HCT116 (cell line): ENCODE measurements around the gene MNX1. TPM values are rescaled to one million over a fixed set of nuclear protein-coding genes. Genes with fewer than 3 reads are reported as not detected.

ENCODE experiments used
- ATAC-seq: fragments of 200-7000 bp; cut with Tn5 transposase; 2 replicates; pipeline ENCODE4 v1.9.1; 2020; ENCODE audit warnings: mild to moderate bottlenecking, moderate library complexity
- BruUV-seq: library from RNA; stranded (reverse); fragments of 400-500 nt; replicated peaks from 2 replicates; lab custom pipeline; 2021; lab: Mats Ljungman, UMichigan
- CTCF ChIA-PET: fragments of 300-600 bp; sonication (Branson Sonifier 250); formaldehyde crosslinking; loops from one replicate; lab custom pipeline; 2021; ENCODE audit warnings: antibody characterized with exemption; lab: Charles Lee
- POLR2A ChIA-PET: fragments of 300-600, 350-600 bp; sonication (Branson Sonifier 250); formaldehyde crosslinking; loops from one replicate; lab custom pipeline; 2021; ENCODE audit warnings: antibody characterized with exemption; lab: Charles Lee
- RAD21 ChIA-PET, 2 experiments: fragments of 300-600 bp; sonication (Branson Sonifier 250); formaldehyde crosslinking; loops; one replicate each; lab custom pipeline; 2023; ENCODE audit warnings: low total read pairs in 2 of 2; ENCODE audit not compliant: uncharacterized antibody in 2 of 2, unreplicated experiment in 2 of 2, low non-redundant PET in 1 of 2; lab: Charles Lee
- DNase-seq: peaks from one replicate; pipeline ENCODE4 v3.0.0-alpha.2; 2010; ENCODE audit warnings: low read depth, low spot score
- H2AFZ ChIP-seq: fragments of 200-600 bp; shearing (Covaris generic), sonication (generic); 2 replicates; pipeline ENCODE4 v1.6.1; 2017; ENCODE audit warnings: low read depth, mixed run types, mixed read lengths, antibody characterized with exemption, low read length; ENCODE audit not compliant: poor library complexity, severe bottlenecking
- H3K27ac ChIP-seq: 2 replicates; pipeline ENCODE4 v1.5.1; 2012; ENCODE audit warnings: low read depth, low read length
- H3K27me3 ChIP-seq: fragments of 200-600 bp; sonication (generic); 2 replicates; pipeline ENCODE4 v1.6.1; 2016; ENCODE audit warnings: mixed run types, low read length, mixed read lengths; ENCODE audit not compliant: insufficient read depth
- H3K36me3 ChIP-seq, 2 experiments: fragments of 200-500 bp in 1 of 2; fragments of 200-600 bp in 1 of 2; sonication (Bioruptor generic) in 1 of 2; sonication (generic) in 1 of 2; 2 replicates each; pipeline versions ENCODE4 v1.5.1 to v1.6.1; 2014 to 2016; ENCODE audit warnings: low read length in 2 of 2, inconsistent platforms in 1 of 2, mixed read lengths in 1 of 2, mixed run types in 1 of 2; ENCODE audit not compliant: insufficient read depth in 2 of 2, control insufficient read depth in 1 of 2
- H3K4me1 ChIP-seq, 2 experiments: fragments of 200-600 bp in 1 of 2; sonication (generic) in 1 of 2; 2 replicates each; pipeline versions ENCODE4 v1.5.1 to v1.6.1; 2012 to 2017; ENCODE audit warnings: low read length in 2 of 2, inconsistent platforms in 1 of 2, mild to moderate bottlenecking in 1 of 2, mixed read lengths in 1 of 2, mixed run types in 1 of 2, moderate library complexity in 1 of 2; ENCODE audit not compliant: insufficient read depth in 2 of 2, control insufficient read depth in 1 of 2
- H3K4me2 ChIP-seq: fragments of 200-600 bp; sonication (generic); 2 replicates; pipeline ENCODE4 v1.6.1; 2017; ENCODE audit warnings: mixed run types, low read length, mixed read lengths
- H3K4me3 ChIP-seq, 2 experiments: fragments of 200-600 bp in 1 of 2; sonication (generic) in 1 of 2; replicated peaks in 1 of 2; 2 replicates each; pipeline ENCODE4 v1.5.1; 2011 to 2016; ENCODE audit warnings: low read length in 2 of 2, control low read depth in 1 of 2, low read depth in 1 of 2, mild to moderate bottlenecking in 1 of 2, mixed read lengths in 1 of 2, mixed run types in 1 of 2
- H3K79me2 ChIP-seq: fragments of 200-600 bp; sonication (generic); 2 replicates; pipeline ENCODE4 v1.6.1; 2017; ENCODE audit warnings: mild to moderate bottlenecking, mixed run types, low read length, moderate library complexity, mixed read lengths; ENCODE audit not compliant: insufficient read depth
- H3K9ac ChIP-seq: fragments of 200-600 bp; sonication (generic); 2 replicates; pipeline ENCODE4 v1.6.1; 2016; ENCODE audit warnings: low read length, mixed read lengths
- H3K9me2 ChIP-seq: fragments of 200-600 bp; sonication (generic), shearing (Covaris generic); 2 replicates; pipeline ENCODE4 v1.6.1; 2017; ENCODE audit warnings: mixed run types, mild to moderate bottlenecking, moderate library complexity; ENCODE audit not compliant: insufficient read depth
- H3K9me3 ChIP-seq, 2 experiments: fragments of 200-500 bp in 1 of 2; fragments of 200-600 bp in 1 of 2; sonication (Bioruptor generic) in 1 of 2; sonication (generic) in 1 of 2; 2 replicates each; pipeline ENCODE4 v1.6.1; 2014 to 2017; ENCODE audit warnings: low read length in 2 of 2, mixed read lengths in 2 of 2, inconsistent platforms in 1 of 2, low read depth in 1 of 2, mild to moderate bottlenecking in 1 of 2, mixed run types in 1 of 2, moderate library complexity in 1 of 2; ENCODE audit not compliant: control insufficient read depth in 1 of 2, insufficient read depth in 1 of 2
- H4K20me1 ChIP-seq: fragments of 200-600 bp; sonication (generic), shearing (Covaris generic); 2 replicates; pipeline ENCODE4 v1.6.1; 2017; ENCODE audit warnings: mixed run types, mild to moderate bottlenecking, moderate library complexity; ENCODE audit not compliant: insufficient read depth
- CBX3 ChIP-seq: IDR thresholded peaks from 2 replicates; pipeline ENCODE4 v1.6.1; 2012; ENCODE audit warnings: low read depth
- ELF1 ChIP-seq: IDR thresholded peaks from 2 replicates; pipeline ENCODE4 v1.6.1; 2012; ENCODE audit warnings: low read depth, borderline replicate concordance
- EZH2phosphoT487 ChIP-seq: fragments of 200-600 bp; IDR thresholded peaks from 2 replicates; pipeline ENCODE4 v1.6.1; 2018; ENCODE audit warnings: antibody characterized with exemption, borderline replicate concordance
- FOSL1 ChIP-seq: IDR thresholded peaks from 2 replicates; pipeline ENCODE4 v1.6.1; 2012; ENCODE audit warnings: low read depth
- JUND ChIP-seq: IDR thresholded peaks from 2 replicates; pipeline ENCODE4 v1.6.1; 2012
- POLR2A ChIP-seq: IDR thresholded peaks from 2 replicates; pipeline ENCODE4 v1.7.0; 2011; ENCODE audit warnings: borderline replicate concordance; ENCODE audit not compliant: insufficient read depth, insufficient read length; ENCODE audit errors: extremely low read depth
- POLR2AphosphoS5 ChIP-seq: IDR thresholded peaks from 2 replicates; pipeline ENCODE4 v1.6.1; 2011; ENCODE audit warnings: mild to moderate bottlenecking, low read depth, low read length, moderate library complexity
- RAD21 ChIP-seq: IDR thresholded peaks from 2 replicates; pipeline ENCODE4 v1.6.1; 2012; ENCODE audit warnings: low read depth, mild to moderate bottlenecking
- SIN3A ChIP-seq: IDR thresholded peaks from 2 replicates; pipeline ENCODE4 v1.6.1; 2012; ENCODE audit warnings: low read depth
- SP1 ChIP-seq: IDR thresholded peaks from 2 replicates; pipeline ENCODE4 v1.6.1; 2012; ENCODE audit warnings: low read depth
- YY1 ChIP-seq: IDR thresholded peaks from 2 replicates; pipeline ENCODE4 v1.6.1; 2011; ENCODE audit warnings: low read length, low read depth, moderate library complexity, mild to moderate bottlenecking; ENCODE audit not compliant: insufficient replicate concordance; ENCODE audit errors: extremely low read depth
- ZNF274 ChIP-seq: fragments of 200-500 bp; sonication (Bioruptor generic); IDR thresholded peaks from 2 replicates; pipeline ENCODE4 v1.6.1; 2014; ENCODE audit warnings: mild to moderate bottlenecking, low read depth, low read length, inconsistent platforms
- intact Hi-C: fragments of 100-400 bp; cut with micrococcal nuclease; formaldehyde crosslinking; loops from 2 replicates; pipeline ENCODE4 v1.10.0; 2022
- total RNA-seq: library from RNA; stranded (reverse); gene quantifications from one replicate; pipeline ENCODE4 v1.2.1, GENCODE V29; 2021; ENCODE audit not compliant: unreplicated experiment
- TF ChIP-seq, protein P1 (sequence below): IDR thresholded peaks from 2 replicates; pipeline ENCODE4 v1.6.1; 2012
- TF ChIP-seq, protein P2 (sequence below), 3 experiments: fragments of 200-600 bp in 1 of 3; sonication (generic) in 1 of 3; IDR thresholded peaks in 2 of 3; conservative IDR thresholded peaks in 1 of 3; 2 replicates each; pipeline ENCODE4 v1.5.1; 2012 to 2017; ENCODE audit warnings: low read depth in 2 of 3, low read length in 2 of 3, antibody characterized with exemption in 1 of 3, borderline replicate concordance in 1 of 3, control low read depth in 1 of 3, mild to moderate bottlenecking in 1 of 3, mixed read lengths in 1 of 3, mixed run types in 1 of 3, moderate library complexity in 1 of 3; ENCODE audit not compliant: insufficient read depth in 1 of 3

Gene MNX1
- total RNA-seq, 1 experiment from 2014 or later = 7.7 TPM

DNA sequence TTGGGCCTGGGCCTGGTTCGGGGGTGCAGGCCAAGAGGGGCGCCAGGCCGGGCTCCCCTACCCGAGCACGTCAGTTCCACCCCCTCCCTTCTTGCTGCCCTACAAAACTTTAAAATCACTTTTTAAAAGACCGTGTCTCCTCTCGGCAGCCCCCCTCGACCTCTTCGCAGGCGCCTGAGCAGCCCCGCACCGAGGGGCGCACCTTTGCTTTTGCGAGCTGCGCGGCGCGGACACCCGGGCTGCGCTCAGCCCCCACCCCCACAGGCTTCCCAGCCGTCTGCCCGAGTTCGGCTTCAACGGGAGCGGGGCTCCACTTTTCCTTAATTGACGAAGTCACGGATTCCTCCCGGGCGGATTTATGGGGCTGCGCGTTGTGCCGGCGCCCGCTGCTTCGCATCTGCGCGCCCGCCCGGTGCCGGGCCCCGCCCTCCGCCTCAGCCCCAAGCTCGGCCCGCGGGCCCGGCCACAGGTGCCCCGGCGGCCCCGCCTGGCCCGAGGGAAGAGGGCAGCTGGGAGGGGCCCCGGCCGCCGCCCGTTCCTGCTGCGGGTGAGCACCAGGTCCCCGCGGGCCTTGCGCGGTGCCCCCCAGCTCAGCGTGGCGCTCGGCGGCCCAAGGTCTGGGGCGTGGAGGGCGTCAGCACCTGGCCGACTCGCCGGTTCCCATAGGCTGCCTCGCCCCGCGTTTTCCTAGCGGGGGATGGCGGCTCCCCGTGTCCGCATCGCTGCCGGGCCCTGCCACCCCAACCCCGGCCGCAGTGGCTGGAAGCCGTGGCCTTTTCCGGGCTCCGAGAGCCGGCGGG, 10.8 kb upstream of the MNX1 start:
- no TSS peak for BruUV-seq
- ATAC-seq (no peak), DNase-seq (no peak)
- no peak overlapping the region for H3K4me2 ChIP-seq
- intact Hi-C loops = no loop called here
- H4K20me1 ChIP-seq = no peaks in the 10 kb centered on the region
- H3K4me3 ChIP-seq = no peak overlapping the region
- ChIA-PET CTCF (no interaction called here), RAD21 (no interaction called here)
- no peak overlapping the region for H3K27ac ChIP-seq
- H3K4me1 ChIP-seq = no peaks in the 10 kb centered on the region; a peak in 1 of 4 replicates
- H3K36me3 ChIP-seq = no peaks in the 10 kb centered on the region
- no peaks in the 10 kb centered on the region for H3K9me2 ChIP-seq
- TF ChIP-seq JUND (no peak), POLR2AphosphoS5 (no peak), POLR2A (no peak)
- TF ChIP-seq, protein P1, sequence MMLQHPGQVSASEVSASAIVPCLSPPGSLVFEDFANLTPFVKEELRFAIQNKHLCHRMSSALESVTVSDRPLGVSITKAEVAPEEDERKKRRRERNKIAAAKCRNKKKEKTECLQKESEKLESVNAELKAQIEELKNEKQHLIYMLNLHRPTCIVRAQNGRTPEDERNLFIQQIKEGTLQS = no peak
- TF ChIP-seq, all 23 proteins: peak for 0
- no peak overlapping the region for H2AFZ ChIP-seq
- H3K27me3 ChIP-seq = 0 out of 2 replicates have a peak, but pooled peaks cover 3% of the 10 kb centered on the region
- no peak overlapping the region for H3K9ac ChIP-seq
- no peaks in the 10 kb centered on the region for H3K79me2 ChIP-seq
- POLR2A ChIA-PET = no interaction called here
- H3K9me3 ChIP-seq = no peaks in the 10 kb centered on the region

DNA sequence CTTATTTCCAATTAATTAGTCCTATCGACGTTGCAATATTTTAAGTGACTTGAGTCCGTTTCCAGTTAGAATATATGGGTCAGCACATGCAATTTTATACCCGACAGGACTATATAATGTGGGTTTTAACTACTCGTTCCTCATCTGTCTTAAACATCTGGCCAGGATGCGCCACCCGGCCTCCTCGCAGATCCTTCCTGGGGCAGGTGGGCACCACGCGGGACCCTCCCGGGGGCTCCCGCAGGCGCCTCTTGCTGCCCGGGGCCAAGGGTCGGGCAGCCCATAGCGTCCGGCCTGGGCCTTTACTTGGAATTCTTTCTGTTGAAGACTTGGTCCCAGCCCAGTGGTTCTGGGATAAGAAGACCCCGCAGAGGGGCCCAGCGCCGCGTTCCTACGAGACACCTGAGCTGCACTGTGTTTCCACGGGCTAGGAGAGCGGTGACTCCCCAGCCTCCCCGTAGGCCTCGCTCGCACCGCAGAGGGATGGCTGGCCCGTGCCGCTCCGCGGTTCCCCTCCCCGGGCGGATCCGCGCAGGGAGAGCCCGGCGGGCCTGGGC, 10.1 kb upstream of the MNX1 start:
- no peak overlapping the region for H2AFZ ChIP-seq
- RAD21 ChIA-PET = no interaction called here
- CTCF ChIA-PET = no interaction called here
- 0 out of 2 replicates have a peak, but pooled peaks cover 3% of the 10 kb centered on the region for H3K27me3 ChIP-seq
- no peak overlapping the region for H3K9ac ChIP-seq
- no peak for DNase-seq
- no peak overlapping the region for H3K4me3 ChIP-seq
- no TSS peak for BruUV-seq
- H3K36me3 ChIP-seq = no peaks in the 10 kb centered on the region
- ATAC-seq = no peak
- H3K9me3 ChIP-seq = no peaks in the 10 kb centered on the region
- POLR2A ChIA-PET = no interaction called here
- no peaks in the 10 kb centered on the region; a peak in 1 of 4 replicates for H3K4me1 ChIP-seq
- H3K9me2 ChIP-seq = no peaks in the 10 kb centered on the region
- H3K4me2 ChIP-seq = no peak overlapping the region
- no peaks in the 10 kb centered on the region for H3K79me2 ChIP-seq
- intact Hi-C loops = no loop called here
- no peak overlapping the region for H3K27ac ChIP-seq
- H4K20me1 ChIP-seq = no peaks in the 10 kb centered on the region
- TF ChIP-seq SIN3A (no peak), POLR2A (no peak), YY1 (no peak), CBX3 (no peak), FOSL1 (no peak), ELF1 (no peak), ZNF274 (no peak), RAD21 (no peak), SP1 (no peak), EZH2phosphoT487 (no peak), POLR2AphosphoS5 (no peak)
- TF ChIP-seq, protein P1 = no peak
- TF ChIP-seq, protein P2, sequence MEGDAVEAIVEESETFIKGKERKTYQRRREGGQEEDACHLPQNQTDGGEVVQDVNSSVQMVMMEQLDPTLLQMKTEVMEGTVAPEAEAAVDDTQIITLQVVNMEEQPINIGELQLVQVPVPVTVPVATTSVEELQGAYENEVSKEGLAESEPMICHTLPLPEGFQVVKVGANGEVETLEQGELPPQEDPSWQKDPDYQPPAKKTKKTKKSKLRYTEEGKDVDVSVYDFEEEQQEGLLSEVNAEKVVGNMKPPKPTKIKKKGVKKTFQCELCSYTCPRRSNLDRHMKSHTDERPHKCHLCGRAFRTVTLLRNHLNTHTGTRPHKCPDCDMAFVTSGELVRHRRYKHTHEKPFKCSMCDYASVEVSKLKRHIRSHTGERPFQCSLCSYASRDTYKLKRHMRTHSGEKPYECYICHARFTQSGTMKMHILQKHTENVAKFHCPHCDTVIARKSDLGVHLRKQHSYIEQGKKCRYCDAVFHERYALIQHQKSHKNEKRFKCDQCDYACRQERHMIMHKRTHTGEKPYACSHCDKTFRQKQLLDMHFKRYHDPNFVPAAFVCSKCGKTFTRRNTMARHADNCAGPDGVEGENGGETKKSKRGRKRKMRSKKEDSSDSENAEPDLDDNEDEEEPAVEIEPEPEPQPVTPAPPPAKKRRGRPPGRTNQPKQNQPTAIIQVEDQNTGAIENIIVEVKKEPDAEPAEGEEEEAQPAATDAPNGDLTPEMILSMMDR (IDR thresholded peaks at IDR 0.05 in 2 of 3, conservative IDR thresholded peaks at IDR 0.05 in 1 of 3; ENCODE audit: borderline replicate concordance in 1 of 3, insufficient read depth in 1 of 3, low read depth in 2 of 3, low read length in 2 of 3) = no peak
